ENCODE measurements around the gene DDX49.

DNA sequence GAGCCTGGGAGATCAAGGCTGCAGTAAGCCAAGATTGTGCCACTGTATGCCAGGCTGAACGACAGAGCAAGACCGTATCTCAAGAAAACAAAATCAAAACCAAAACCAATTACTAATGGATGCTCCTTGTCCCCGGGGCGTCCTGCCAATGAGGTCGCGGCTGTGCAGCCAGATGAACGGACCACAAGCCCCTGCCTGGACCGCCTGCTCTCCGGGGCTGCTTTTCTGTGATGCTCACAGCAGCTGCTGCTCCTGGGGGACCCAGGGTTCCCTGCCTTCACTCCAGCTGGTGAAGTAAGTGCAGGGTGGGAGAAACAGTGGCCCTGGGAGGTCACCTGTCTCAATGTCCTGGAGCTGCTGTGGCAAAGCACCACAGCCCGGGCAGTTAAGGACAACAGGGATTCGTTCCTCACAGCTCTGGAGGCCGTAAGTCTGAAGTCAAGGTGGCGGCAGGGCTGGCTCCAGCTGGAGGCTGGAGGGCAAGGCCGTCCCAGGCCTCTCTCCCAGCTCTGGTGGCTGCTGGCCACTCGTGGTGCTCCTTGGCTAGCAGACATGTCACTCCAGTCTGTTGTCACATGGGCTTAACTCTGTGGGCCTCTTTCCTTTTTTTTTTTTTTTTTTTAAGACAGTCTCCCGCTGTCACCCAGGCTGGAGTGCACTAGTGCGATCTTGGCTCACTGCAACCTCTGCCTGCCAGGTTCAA is 10.4 kb upstream of the DDX49 start:
- TF ChIP-seq, protein P1, sequence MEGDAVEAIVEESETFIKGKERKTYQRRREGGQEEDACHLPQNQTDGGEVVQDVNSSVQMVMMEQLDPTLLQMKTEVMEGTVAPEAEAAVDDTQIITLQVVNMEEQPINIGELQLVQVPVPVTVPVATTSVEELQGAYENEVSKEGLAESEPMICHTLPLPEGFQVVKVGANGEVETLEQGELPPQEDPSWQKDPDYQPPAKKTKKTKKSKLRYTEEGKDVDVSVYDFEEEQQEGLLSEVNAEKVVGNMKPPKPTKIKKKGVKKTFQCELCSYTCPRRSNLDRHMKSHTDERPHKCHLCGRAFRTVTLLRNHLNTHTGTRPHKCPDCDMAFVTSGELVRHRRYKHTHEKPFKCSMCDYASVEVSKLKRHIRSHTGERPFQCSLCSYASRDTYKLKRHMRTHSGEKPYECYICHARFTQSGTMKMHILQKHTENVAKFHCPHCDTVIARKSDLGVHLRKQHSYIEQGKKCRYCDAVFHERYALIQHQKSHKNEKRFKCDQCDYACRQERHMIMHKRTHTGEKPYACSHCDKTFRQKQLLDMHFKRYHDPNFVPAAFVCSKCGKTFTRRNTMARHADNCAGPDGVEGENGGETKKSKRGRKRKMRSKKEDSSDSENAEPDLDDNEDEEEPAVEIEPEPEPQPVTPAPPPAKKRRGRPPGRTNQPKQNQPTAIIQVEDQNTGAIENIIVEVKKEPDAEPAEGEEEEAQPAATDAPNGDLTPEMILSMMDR (IDR thresholded peaks at IDR 0.05) = no peak
- TF ChIP-seq POLR2A (IDR thresholded peaks at IDR 0.05) (no peak), EP300 (IDR thresholded peaks at IDR 0.05) (no peak)
